ENCODE data around the gene SLC16A1.

The SLC16A1 gene

DNA sequence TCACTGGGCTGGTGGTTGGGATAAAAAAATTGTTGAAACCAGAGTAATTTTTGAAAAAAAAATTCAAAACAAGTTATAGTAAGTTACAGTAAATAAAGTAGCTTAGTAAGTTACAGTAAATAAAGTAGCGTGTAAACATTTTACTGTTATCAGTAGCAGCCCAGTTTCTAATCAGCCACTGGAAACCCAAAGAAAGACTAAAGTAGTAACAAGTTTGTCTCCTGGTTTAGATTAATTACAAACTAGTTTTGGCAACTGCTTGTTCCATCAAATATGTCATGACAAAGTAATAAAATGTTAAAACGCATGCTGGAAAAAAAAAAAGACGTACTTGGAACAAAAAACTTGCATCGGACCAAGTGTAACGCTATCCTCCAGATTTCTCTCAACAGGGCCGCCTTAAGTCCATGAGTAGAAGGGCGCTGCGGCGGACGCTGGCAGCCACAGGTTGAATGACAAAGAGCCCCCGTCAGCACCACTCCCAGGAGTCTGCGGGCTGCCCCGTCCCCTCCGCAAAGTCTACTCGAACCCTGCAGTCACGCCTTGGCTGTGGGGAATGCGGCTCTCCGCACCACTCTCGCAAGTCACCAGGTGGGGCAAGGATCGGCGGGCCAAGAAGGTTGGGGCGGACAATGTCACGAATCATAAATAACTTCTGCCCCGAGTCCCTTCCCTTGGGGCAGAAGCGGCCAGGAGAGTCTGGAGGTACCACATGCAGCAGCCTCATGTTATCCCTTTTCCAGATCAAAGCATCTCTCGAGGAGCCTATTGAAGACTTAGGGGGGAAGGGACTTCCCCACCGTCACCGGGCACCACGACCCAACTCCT is 837 bp downstream of the SLC16A1 start:
- H3K4me3 ChIP-seq (ENCODE audit: low read length): peak overlapping the region; percentile 85
- no peak for DNase-seq (ENCODE audit: low read depth)
- peak; percentile 6 for TF ChIP-seq CTCF (conservative IDR thresholded peaks at IDR 0.05; ENCODE audit: low read depth, low read length)

GRCh38 chr1:112954017-112954650 is 1.9 kb downstream of the SLC16A1 start:
- H3K4me3 ChIP-seq (ENCODE audit: low read length): peak overlapping the region; percentile 85
- no peak for TF ChIP-seq CTCF (conservative IDR thresholded peaks at IDR 0.05; ENCODE audit: low read depth, low read length)
- no peak for DNase-seq (ENCODE audit: low read depth)

DNA sequence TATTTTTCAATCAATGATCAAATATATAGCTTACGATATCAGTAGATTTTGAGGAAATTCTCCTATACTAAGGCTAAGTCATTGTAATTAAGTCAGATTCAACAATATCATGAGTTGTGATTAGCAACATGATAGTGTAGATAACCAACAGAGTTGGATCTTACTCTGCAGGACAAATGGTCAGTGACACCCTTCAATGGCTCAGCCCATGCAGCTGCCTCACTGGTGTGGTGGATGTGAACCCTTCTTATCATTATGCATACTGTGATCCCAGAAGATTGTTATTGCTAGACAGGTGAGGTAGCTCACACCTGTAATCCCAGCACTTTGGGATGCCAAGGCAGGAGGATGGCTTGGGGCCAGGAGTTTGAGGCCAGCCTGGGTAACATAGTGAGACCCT is 5.6 kb downstream of the SLC16A1 start:
- H3K4me3 ChIP-seq (ENCODE audit: low read length): no peak overlapping the region
- TF ChIP-seq CTCF (conservative IDR thresholded peaks at IDR 0.05; ENCODE audit: low read depth, low read length): no peak
- DNase-seq (ENCODE audit: low read depth): no peak

GRCh38 chr1:112946683-112947082 is 9.3 kb downstream of the SLC16A1 start:
- TF ChIP-seq CTCF (conservative IDR thresholded peaks at IDR 0.05; ENCODE audit: low read depth, low read length): no peak
- DNase-seq (ENCODE audit: low read depth): no peak
- H3K4me3 ChIP-seq (ENCODE audit: low read length): no peak overlapping the region

DNA sequence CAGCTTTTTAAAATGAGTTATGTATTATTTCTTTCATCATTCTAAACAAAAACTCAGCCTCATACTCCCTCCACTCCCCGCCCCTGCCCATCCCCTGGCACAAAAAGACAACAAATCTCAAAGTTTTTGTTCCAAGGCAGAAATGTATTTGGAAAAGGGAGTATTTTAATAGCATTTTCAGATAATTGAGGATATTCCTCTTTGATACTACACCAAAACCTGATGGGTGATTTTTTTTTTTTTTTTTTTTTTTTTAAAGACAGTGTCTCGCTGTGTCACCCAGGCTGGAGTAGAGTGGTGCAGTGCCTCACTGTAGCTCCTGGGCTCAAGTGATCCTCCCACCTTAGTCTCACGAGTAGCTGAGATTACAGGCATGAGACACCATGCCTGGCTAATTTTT is 16.2 kb downstream of the SLC16A1 start:
- no peak overlapping the region for H3K4me3 ChIP-seq (ENCODE audit: low read length)
- no peak for TF ChIP-seq CTCF (conservative IDR thresholded peaks at IDR 0.05; ENCODE audit: low read depth, low read length)
- no peak for DNase-seq (ENCODE audit: low read depth)

DNA sequence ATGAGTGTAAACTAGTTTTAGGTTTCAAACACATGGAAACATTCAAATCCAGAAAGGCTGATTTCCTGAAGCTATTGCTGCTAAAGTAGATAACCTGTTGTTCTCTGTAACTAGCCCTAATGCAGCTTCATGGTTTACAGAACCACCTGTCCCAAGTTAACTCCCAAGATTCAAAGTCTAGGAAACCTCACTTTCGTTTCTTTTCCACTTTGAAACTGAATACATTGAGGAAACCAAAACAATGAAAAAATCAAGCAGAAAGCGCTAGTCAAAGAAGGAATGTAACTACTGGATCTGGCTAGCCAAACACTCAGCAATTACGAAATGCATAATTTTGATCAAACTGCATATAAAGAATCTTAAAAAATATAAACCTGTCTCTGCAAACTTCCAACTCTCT is 17.8 kb downstream of the SLC16A1 start:
- H3K4me3 ChIP-seq (ENCODE audit: low read length): no peak overlapping the region
- TF ChIP-seq CTCF (conservative IDR thresholded peaks at IDR 0.05; ENCODE audit: low read depth, low read length): no peak
- no peak for DNase-seq (ENCODE audit: low read depth)

DNA sequence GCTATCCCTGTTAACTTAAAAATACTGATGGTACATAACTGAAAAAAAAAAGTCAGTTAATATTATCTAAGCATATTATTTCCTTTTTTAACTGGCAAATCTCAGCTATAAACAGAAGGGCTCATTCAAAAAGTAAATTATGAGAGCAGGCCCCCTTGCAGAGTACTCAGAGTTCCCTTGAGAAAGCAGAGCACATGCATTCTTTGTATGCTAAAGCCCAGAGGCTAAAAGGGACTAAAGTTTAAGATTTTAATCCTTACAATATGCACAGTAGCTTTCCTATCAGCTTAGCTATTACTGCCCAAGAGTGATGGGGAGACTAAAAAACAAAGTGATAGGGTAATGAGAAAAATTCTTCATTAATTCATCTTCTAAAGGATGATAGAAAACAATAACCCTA is 18.5 kb downstream of the SLC16A1 start:
- TF ChIP-seq CTCF (conservative IDR thresholded peaks at IDR 0.05; ENCODE audit: low read depth, low read length): no peak
- DNase-seq (ENCODE audit: low read depth): no peak
- no peak overlapping the region for H3K4me3 ChIP-seq (ENCODE audit: low read length)

All from retinal pigment epithelial cell (primary cell).